ENCODE results near the gene FLNA.
"Not testable (repeated sequence)": the region's sequence is repeated elsewhere in the genome, so short reads cannot be mapped to it uniquely, and the experiment has no call there.

Gene FLNA

DNA sequence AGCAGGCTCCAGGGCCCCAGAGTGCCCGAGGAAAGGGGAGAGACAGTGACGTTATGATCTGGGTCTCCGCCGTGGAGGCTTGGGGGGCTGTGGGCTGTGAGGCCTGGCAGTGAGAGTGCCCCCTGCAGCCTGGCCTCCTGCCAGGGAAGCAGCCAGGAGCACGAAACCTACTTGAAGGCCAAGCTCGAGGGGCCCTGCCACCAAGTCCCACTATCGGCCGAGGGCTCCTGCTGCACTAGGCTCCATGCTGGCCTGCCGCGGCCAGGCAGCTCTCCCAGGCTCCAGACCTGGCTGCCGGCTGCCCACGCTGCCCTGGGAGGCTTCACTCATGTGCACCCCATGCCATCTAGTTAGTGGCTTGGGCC, 18.7 kb downstream of the FLNA start:
- no peak for DNase-seq

DNA sequence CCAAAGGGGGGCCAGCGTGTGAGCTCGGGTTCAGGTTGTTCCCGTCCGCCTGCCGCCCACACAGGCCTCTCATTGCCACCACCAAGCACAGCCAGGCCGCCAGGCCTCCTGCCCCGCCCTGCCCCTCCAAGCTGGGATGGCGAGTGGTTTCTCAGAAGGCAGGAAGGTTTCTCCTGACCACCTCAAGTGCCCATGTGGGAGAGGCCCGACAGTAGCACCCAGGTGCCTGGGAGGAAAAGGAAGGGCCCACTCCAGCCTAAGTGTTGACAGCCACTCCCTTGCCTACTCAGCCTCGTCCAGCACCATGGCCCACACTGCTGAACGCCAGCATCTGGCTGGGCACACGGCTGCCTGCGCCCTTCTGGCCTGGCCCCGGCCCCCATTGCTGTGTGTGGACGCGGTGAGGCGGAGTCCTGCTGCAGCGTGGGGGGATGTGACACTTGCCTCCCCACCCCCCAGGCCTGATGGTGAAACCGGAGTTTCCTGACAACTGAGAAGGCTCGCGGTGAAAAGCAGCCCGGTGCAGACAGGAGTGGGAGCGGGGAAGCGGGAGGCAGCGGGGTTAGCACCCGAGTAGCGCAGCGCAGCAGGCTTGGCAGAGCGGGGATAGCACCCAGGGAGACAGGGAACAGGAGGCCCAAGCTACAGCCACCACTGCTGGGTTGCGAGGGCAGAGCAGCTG, 19.2 kb downstream of the FLNA start:
- no peak for DNase-seq

DNA sequence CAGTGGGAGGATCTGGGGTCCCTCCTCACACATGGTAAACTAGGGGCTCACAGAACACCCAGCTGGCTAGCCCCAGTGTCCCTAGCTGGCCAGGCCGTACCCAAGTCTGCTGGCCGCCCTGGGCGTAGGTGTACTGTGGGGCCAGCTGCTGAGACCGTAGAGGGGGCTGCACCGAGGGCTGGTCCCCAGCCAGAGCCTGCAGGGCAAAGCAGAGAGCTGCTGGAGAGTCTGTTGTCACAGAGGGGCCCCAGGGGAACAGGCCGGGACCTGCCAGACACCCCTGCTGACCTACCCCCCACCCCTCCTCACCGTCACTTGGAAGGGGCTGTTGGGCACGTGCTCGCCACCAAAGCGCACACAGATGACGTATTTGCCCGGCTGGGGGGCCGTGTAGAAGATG, 19.9 kb downstream of the FLNA start:
- no peak for DNase-seq

DNA sequence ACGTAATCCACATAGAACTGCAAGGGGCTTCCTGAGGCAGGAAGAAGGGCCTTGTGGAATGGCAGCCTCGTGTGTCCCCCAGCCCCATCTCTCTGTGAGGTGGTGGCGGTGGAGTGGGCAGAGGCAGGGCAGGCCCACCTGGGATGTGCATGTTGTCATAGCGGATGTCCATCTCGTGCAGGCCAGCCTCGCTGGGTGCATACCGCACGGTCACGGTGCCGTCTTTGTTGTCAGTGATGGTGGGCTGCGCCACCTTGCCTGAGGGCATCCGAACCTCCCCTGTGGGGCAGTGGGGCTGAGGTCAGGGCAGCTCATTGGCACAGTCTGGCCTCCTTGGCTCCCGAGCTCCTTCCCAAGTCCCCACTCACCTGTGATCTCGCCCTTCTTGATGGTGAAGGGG, 20.4 kb downstream of the FLNA start:
- DNase-seq, result no peak

DNA sequence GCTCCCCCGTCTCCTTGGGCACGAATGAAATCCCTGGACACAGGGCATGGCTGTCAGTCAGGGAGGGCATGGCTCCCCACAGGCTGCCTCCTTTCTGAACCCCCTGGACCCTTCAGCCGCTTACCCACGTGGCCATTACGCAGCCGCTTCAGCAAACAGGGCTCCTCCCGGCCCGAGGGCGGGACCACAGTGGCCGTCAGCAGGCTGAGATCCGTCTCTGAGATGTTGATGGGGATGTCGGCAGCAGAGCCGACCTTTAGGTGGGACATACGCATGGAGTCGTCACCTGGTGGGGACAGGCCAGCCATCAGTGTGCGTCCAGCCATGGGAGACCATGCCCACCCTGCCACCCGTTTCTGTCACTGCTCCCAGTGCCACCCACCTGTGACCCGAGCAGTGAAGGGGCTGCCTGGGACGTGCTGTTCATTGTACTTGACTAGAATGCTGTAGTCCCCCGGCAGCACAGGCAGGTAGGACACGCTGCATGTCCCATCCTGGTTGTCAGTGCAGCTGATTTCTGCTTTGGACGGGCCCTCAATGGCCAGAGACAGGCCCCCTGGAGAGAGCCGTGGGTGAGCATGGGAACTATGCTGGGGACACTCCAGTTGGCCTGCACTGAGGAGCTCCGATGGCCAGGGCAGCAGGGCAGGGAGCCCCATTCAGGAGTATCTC, 21.1 kb downstream of the FLNA start:
- DNase-seq, result no peak

DNA sequence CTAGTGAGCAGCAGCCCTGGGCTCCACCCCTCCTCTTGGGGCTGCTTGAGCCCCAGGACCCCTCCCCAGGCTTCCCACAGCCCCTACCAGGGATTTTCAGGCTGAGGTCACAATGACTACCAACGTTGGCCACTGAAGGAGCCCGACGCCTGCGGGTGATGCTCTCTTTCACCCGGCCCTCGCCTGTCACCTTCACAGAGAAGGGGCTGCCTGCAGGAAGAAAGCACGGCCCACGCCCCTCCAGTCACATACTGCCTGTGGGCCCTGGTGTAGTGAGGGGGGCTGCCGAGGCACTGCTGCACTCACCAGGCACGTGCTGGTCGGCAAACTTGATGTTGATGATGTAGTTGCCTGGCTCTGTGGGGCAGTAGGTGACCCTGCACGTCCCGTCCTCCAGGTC, 22.0 kb downstream of the FLNA start:
- no peak for DNase-seq

DNA sequence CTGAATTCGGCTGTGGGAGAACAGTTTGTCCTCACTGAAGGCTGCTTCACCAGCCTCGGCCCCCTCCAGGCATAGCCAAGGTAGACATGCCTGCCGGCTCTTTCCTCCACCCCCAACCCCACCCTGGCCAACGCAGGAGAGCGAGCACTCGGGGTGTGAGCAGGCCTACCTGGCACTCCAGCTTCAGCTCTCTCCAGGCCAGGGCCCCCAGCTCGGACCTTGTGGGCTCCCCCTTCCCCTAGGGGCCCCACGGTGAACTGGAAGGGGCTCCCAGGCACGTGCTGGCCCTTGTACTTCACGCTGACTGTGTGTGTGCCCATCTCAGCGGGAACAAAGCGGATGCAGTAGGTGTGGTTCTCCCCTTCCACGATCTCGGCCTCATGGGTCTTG, 22.4 kb downstream of the FLNA start:
- DNase-seq, result no peak

DNA sequence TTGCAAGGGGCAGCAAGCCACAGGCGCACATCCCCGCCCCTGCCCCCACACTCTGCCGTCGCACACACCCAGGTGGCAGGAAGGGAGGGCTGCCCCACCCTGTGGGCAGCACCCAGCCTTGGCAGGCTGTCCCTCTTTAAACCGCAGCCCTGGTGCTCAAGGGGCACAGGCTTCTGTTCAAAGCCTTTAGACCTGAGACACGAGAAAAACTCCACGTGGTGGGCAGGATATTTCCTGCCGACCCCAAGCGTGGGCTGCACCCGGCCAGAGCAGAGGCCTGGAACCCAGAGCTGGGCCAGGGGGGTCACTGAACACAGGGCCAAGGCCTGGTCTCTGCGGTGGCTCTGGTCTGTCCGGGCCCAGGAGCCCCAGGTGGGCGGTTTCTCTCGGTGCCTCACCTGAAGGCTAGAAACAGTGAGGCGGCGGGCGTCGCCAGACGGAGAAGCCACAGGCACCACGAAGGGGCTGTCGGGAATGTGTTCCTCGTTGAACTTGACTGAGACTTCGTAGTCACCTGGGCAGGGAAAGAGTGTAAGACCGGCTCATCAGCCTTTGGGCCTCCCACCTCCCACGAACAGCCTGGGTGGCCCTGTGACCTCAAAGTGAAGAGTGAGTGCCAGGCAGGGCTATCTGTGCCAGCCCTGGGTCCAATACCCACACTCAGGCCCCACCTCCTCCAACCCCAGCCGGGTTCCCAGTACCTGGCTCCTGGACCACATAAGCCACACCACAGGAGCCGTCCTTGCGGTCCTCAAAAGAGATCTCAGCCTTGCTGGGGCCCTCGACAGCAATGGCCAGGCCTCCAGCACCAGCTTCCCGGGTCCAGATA, 23.0 kb downstream of the FLNA start:
- no peak for DNase-seq

DNA sequence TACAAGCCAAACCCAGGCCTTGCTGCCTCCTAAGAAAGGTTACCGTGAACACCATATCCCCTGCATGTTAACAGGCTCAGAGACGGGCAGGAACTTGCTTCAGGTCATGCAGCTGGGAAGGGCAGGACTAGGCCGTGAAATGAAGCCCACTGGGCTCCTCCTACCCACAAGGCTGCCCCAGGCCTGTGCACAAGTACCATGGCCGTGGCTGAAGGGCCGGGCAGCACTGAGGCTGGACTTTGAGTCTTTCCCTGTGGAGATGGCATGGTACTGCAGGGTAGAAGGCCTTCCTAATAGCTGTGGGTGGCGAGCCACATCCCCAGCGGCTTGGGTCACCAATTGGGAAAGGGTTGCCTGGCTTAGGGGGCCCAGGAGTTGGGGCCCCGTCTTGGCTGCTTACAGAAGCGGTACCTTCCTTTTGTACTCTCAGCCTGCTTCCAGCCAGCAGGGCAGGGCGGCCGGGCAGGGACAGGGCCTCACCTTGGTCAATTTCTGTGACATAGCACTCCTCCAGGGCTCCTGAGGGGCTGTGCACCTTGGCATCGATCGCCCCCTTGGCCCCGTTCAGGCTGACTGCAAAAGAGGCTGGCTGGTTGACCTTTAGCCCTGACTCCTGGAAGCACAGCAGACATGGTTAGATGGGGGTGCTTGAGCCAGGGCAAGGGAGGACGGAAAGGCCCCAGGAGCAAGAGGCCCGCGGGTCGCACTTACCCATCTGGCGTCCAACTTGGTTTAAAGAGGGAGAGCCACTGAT, 23.8 kb downstream of the FLNA start:
- DNase-seq, result no peak

DNA sequence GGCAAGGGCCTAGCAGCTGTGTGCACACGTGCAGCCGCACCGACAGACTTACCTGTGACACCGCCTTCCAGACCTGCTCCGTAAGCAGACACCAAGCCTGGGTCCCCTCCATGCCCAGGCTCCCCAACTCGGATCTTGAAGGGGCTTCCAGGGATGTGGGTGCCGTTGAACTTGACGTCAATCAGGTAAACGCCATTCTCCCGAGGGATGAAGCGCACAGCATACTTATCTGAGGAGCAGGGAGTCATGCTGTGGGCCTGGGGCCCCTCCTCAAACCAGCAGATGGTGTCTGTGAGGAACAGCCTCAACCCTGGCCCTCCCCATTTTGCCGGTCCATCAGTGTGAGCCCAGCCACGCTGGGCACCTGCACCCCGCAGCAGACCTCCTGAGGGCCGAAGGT, 24.5 kb downstream of the FLNA start:
- DNase-seq, result no peak

DNA sequence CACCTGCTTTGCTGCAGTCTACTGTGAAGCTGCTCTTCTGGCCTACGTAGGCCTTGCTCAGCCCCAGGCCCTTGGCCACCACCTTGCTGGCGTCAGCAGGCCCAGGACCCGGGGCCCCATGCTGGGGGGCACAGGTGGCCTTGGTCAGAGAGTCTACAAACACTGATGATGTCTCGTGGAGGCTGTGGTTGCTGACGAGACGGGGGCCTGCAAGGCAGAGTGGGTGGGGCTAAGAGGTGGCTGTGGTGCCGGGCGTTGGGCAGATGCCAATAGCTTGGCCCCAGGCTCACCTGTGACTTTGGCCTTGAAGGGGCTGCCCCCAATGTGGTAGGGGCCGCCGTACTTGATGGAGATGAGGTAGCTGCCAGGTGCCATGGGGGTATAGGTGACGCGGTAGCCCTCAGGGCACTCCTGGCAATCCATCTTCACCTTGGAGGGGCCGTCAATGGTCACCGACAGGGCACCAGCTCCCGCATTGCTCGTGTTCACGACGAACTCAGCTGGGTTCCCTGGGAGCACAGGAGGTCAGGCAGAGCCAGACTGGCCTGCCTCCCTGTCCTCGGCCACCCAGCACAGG, 25.0 kb downstream of the FLNA start:
- no peak for DNase-seq

DNA sequence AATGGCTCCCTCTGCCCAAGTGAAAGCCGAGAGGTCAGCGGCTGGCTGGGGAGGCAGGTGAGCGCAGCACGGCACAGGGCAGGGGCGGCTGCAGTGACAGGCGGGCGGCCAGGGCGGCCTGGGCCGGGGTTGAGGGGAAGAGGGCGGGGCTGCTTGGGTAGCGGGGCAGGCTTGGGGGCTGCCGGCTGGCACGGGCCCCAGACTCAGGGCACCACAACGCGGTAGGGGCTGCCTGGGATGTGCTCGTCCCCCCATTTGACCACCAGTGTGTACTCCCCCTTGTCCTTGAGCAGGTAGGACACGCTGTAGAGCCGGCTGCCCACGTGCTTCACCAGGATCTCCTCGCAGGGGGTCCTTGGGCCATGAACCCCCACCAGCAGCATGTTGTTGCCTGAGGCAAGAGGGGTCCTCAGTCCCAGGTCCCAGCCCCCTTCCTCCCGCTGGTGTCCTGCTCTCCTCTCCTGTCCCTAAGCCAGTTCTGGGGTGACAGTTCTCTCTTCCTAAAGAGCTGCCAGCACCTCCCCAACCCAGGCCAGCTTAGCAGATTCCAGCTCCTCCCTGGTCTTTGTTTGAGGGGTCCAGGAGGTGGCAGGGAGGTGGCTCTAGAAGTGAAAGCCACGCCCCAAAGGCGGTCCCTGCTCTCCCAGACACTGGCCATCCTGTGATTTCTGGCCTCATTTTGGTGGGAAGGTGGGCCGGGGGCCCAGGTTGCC, 25.6 kb downstream of the FLNA start:
- DNase-seq, result no peak

DNA sequence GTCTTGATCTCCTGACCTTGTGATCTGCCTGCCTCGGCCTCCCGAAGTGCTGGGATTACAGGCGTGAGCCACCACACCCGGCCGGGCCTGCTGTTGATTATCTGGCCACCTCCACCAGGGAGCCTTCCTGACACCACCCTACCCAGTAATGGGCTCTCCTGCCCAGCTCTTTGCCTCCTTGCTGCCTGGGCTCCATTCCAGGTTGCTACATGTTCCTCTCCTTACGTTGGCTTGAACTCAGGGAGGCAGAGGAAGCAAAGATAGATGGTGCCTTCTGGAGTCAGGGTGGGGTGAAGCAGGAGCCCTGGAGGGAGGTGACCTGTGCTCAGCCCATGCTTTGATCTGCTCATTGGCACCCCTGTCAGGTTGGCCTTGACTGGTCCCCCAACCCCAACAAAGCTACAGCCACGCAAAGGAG, 26.3 kb downstream of the FLNA start:
- no peak for DNase-seq

DNA sequence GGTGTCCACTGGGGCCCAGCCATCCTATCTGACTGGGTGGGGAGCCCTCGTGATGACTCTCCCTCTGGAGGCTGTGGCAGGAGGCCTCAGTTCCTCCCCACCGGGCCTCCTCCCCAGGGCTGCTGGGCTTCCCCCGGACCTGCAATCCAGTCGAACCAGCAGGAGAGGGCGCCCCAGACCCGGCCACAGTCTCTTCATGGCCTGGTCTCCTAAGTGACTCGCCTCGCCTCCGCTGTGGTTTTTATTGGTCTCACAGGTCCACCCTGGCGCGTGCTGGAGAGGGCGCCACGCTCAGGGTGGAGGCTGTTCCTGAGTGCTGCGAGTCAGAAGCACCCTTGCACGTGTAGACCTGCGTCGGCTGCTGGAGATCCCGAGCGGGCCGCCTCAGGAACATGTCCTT, 30.8 kb downstream of the FLNA start:
- not testable (repeated sequence) for DNase-seq

DNA sequence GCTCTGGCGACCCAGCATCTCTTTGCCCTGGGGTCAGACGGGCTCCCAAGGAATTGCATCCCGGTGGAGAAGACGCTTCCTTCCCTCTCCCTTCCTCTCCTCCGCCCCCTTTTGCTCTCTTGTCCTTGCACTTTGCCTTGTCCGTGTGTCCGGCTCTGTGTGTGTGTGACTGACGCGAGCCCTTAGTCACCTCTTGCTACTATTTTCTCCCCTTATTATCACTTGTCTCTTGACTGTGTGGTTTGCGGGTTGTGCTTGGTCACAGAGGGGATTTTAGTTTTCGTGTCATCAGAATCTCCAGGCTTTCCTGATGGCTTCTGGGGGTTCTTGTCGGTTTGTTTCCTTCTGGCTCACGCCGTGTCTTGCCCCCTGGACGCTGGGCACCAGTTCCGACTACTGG, 31.4 kb downstream of the FLNA start:
- DNase-seq, result not testable (repeated sequence)

DNA sequence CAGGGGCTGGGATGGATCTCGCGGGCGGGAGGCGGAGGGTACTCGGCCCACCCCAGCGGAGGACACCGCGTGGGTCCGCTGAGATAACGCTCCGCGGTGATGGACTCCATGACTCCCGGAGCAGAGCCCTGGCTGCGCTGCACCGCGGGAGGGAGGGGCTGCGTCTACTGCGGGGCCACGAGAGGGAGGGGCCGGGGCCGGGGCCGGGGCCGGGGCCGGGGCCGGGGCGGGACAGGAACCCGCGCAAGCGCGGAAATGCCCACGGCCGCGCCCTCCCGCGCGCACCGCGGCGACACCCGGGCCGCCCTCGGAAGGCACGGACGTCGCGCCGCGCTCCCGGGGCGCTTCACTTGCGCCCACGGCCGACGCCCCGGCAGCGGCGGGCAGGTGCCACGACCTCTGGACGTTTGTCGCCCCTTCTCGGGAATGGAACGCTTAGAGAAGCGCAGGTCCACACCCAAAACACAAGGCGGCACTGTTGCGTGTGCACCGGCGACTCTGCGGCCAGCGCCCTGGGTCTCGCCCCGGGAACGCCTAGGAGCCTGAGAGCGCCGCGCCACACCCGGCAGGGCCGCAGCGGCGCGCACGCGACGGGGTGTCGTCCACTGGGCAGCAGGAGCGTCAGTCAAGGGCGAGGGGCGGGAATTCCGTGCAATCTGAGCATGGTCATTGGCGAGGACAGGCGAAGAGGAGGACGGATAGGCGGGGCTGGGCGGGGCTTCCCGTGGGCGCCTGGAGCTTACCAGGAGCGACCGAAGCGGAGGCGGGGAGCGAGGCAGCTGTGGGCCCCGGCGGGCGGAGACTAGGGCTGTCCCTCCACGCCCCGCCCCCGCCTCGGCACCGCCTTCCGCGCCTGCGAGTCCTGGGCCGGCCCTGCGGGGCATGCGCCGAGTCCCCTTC, 32.8 kb downstream of the FLNA start:
- not testable (repeated sequence) for DNase-seq

DNA sequence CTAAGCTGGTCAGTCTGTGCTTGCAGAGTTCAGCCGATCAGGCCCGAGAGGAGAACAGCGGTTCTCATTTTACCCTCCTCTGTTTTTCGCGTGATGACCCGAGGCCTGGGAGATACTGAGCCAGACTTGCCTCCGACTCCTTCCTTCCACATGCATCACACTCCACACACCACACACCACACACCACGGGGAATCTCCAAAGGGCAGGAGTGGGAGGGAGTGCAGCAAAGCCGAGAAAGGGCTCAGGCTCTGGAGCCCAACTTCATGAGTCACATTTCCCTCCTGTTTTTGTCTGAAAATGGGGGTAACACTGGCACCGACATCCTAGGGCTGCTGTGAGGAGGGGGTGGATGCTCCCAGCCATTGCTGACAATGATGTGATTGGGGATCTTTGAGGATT, 39.9 kb downstream of the FLNA start:
- DNase-seq, result no peak

DNA sequence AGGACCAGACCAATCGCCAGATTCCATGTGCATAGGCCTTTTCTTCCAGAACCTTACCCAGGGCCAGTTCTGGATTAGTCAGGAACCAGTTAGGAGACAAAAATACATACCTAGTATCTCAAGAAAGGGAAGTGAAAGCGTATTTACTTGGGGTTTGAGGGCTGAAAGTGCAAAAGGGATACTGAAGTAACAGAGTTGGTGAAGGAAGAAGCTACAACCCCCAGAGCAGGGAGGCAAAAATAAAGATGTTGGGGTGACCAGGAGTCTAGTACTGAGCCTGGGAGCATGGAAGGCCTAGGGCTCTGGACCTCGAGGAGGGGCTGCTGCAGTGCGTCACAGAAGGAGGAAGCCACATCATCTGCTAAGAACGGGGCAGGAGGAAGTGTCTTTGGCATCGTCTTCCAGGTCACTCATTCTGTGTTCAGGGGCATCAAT, 40.6 kb downstream of the FLNA start:
- no peak for DNase-seq

DNA sequence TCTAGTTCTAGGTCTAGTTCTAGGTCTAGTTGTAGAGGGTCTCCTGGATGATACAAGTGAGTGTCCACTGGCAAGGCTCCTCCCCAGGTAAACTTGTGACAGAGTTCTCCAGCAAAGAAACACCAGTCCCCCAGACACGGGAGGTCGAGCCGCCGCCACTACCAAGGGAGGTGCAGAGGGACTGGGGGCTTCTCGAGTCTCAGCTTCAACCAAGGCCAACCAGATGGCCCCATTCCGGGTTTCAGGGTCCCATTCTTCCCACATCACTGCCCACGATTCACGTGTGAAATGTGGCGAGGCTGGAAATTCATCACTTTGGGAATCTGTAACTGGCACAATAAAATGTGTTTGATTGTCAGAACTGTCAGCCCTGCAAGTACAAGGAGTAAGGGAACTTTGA, 41.3 kb downstream of the FLNA start:
- no peak for DNase-seq

DNA sequence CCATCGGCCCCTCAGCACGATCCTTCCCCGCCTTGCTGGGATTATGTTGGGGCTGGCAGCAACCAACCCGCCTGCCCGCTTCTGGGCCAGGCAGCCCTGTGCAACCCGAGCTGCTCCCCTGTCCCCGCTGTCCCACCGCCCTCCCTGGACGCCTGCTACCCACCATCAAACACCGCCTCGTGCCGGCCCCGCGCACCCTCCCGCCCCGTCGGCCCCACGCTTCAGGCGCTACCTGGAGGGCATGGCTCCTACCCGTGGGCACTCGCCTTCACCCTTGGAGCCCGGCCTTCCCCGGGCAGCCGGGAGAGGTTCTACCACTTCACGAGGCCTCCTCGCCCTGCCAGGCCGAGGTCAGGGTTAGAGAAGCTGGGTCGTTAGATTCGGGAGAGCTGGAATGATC, 41.9 kb downstream of the FLNA start:
- no peak for DNase-seq

DNA sequence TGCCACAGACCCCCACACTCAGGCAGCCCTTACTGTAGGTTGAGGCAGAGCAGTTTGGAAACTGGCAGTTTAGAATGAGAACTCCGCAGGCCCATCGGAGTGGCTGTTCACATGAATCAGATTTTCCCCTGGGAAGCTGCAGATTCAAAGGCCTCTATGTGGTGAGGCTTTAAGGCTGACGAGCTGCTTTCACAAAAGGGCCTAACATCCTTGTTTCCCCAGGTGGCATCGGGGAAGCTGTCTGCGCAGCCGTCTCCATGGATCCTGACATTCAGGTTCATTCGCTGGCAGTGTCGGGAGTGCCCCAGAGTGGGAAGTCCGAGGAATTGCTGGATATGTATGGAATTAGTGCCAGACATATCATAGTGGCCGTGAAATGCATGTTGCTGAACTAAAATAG, 45.1 kb downstream of the FLNA start:
- DNase-seq, result peak; percentile 68
